Left kidney (tissue), 8 donors: ENCODE data around the gene RPS10. TPM values are rescaled to one million over a fixed set of nuclear protein-coding genes. Genes with fewer than 3 reads are reported as not detected.

ENCODE experiments used
- DNase-seq: peaks from one replicate; pipeline ENCODE4 v3.0.0-alpha.2; 2013
- long read RNA-seq, 8 donors: transcript quantifications; one replicate each; lab custom pipeline, GENCODE V29; 2026
- polyA plus RNA-seq: library from polyadenylated mRNA; unstranded; fragments of 120-200 nt; gene quantifications from one replicate; pipeline ENCODE4 v1.2.1, GENCODE V29; 2013; ENCODE audit not compliant: insufficient read length

Gene RPS10
- 1,078 TPM for polyA plus RNA-seq
- long read RNA-seq, donor 1, transcript RPS10-209 (6 exons, 588 nt), result major isoform, 800 of 1,537 reads
- long read RNA-seq, donor 1, transcript RPS10-208 (5 exons, 1,407 nt), result minor isoform, 26 of 1,537 reads
- long read RNA-seq, donor 1, transcript RPS10-205 (3 exons, 734 nt), result minor isoform, 15 of 1,537 reads
- long read RNA-seq, donor 1, transcript RPS10-206 (6 exons, 781 nt), result minor isoform, 24 of 1,537 reads
- long read RNA-seq, donor 1, partial matches to known transcripts, result 638 of 1,537 reads
- long read RNA-seq, donor 1, other reads (novel, unspliced or antisense), result 34 of 1,537 reads
- long read RNA-seq, donor 2, transcript RPS10-209 (6 exons, 588 nt), result major isoform, 735 of 1,067 reads
- long read RNA-seq, donor 2, transcript RPS10-206 (6 exons, 781 nt), result minor isoform, 10 of 1,067 reads
- long read RNA-seq, donor 2, transcript RPS10-208 (5 exons, 1,407 nt), result minor isoform, 25 of 1,067 reads
- long read RNA-seq, donor 2, transcript RPS10-205 (3 exons, 734 nt), result minor isoform, 8 of 1,067 reads
- long read RNA-seq, donor 2, partial matches to known transcripts, result 269 of 1,067 reads
- long read RNA-seq, donor 2, other reads (novel, unspliced or antisense), result 19 of 1,067 reads
- long read RNA-seq, donor 3, transcript RPS10-209 (6 exons, 588 nt), result major isoform, 552 of 763 reads
- long read RNA-seq, donor 3, transcript RPS10-205 (3 exons, 734 nt), result minor isoform, 6 of 763 reads
- long read RNA-seq, donor 3, transcript RPS10-206 (6 exons, 781 nt), result minor isoform, 12 of 763 reads
- long read RNA-seq, donor 3, transcript RPS10-208 (5 exons, 1,407 nt), result minor isoform, 23 of 763 reads
- long read RNA-seq, donor 3, partial matches to known transcripts, result 170 of 763 reads
- long read RNA-seq, donor 3, other reads (novel, unspliced or antisense), result 0 of 763 reads
- long read RNA-seq, donor 4, transcript RPS10-209 (6 exons, 588 nt), result major isoform, 178 of 323 reads
- long read RNA-seq, donor 4, partial matches to known transcripts, result 141 of 323 reads
- long read RNA-seq, donor 4, other reads (novel, unspliced or antisense), result 0 of 323 reads
- long read RNA-seq, donor 5, transcript RPS10-208 (5 exons, 1,407 nt), result minor isoform, 40 of 2,096 reads
- long read RNA-seq, donor 5, transcript RPS10-209 (6 exons, 588 nt), result major isoform, 1,423 of 2,096 reads
- long read RNA-seq, donor 5, transcript RPS10-205 (3 exons, 734 nt), result minor isoform, 13 of 2,096 reads
- long read RNA-seq, donor 5, transcript RPS10-206 (6 exons, 781 nt), result minor isoform, 30 of 2,096 reads
- long read RNA-seq, donor 5, partial matches to known transcripts, result 555 of 2,096 reads
- long read RNA-seq, donor 5, other reads (novel, unspliced or antisense), result 35 of 2,096 reads
- long read RNA-seq, donor 6, transcript RPS10-208 (5 exons, 1,407 nt), result minor isoform, 14 of 1,227 reads
- long read RNA-seq, donor 6, transcript RPS10-205 (3 exons, 734 nt), result minor isoform, 29 of 1,227 reads
- long read RNA-seq, donor 6, transcript RPS10-206 (6 exons, 781 nt), result minor isoform, 18 of 1,227 reads
- long read RNA-seq, donor 6, transcript RPS10-209 (6 exons, 588 nt), result major isoform, 771 of 1,227 reads
- long read RNA-seq, donor 6, partial matches to known transcripts, result 336 of 1,227 reads
- long read RNA-seq, donor 6, other reads (novel, unspliced or antisense), result 58 of 1,227 reads
- long read RNA-seq, donor 7, transcript RPS10-209 (6 exons, 588 nt), result major isoform, 1,445 of 2,068 reads
- long read RNA-seq, donor 7, transcript RPS10-206 (6 exons, 781 nt), result minor isoform, 12 of 2,068 reads
- long read RNA-seq, donor 7, transcript RPS10-205 (3 exons, 734 nt), result minor isoform, 22 of 2,068 reads
- long read RNA-seq, donor 7, transcript RPS10-208 (5 exons, 1,407 nt), result minor isoform, 36 of 2,068 reads
- long read RNA-seq, donor 7, partial matches to known transcripts, result 521 of 2,068 reads
- long read RNA-seq, donor 7, other reads (novel, unspliced or antisense), result 32 of 2,068 reads
- long read RNA-seq, donor 8, transcript RPS10-206 (6 exons, 781 nt), result minor isoform, 6 of 465 reads
- long read RNA-seq, donor 8, transcript RPS10-209 (6 exons, 588 nt), result major isoform, 326 of 465 reads
- long read RNA-seq, donor 8, transcript RPS10-208 (5 exons, 1,407 nt), result minor isoform, 8 of 465 reads
- long read RNA-seq, donor 8, partial matches to known transcripts, result 115 of 465 reads
- long read RNA-seq, donor 8, other reads (novel, unspliced or antisense), result 6 of 465 reads

- peak; percentile 93 for DNase-seq
Measured at GRCh38 chr6:34425498-34426410, at the start of gene RPS10. TSS of gene RPS10 (minus strand) at chr6:34426069. CDS start at chr6:34425221, 848 bp downstream.

- no peak for DNase-seq
Measured at GRCh38 chr6:34475238-34475682, 49.4 kb upstream of the RPS10 start.

GRCh38 chr6:34474754-34475153 lies 48.9 kb upstream of the RPS10 start:
- no peak for DNase-seq

- no peak for DNase-seq
Measured at GRCh38 chr6:34473967-34474366, 48.1 kb upstream of the RPS10 start.

GRCh38 chr6:34472425-34472824 lies 46.6 kb upstream of the RPS10 start:
- no peak for DNase-seq

- no peak for DNase-seq
Measured at GRCh38 chr6:34469499-34469898, 43.6 kb upstream of the RPS10 start.

GRCh38 chr6:34468378-34468892 lies 42.6 kb upstream of the RPS10 start:
- DNase-seq, result no peak

GRCh38 chr6:34466242-34467185 lies 40.6 kb upstream of the RPS10 start:
- no peak for DNase-seq

GRCh38 chr6:34465531-34466241 lies 39.8 kb upstream of the RPS10 start, which contains the start of gene PACSIN1:
TSS of gene PACSIN1 (plus strand) at chr6:34466076. CDS start at chr6:34526306, 60,230 bp downstream.
- DNase-seq, result no peak

GRCh38 chr6:34463849-34464248 lies 38.0 kb upstream of the RPS10 start:
- no peak for DNase-seq

- no peak for DNase-seq
Measured at GRCh38 chr6:34463299-34463698, 37.4 kb upstream of the RPS10 start.

GRCh38 chr6:34462551-34462971 lies 36.7 kb upstream of the RPS10 start:
- DNase-seq, result no peak

- DNase-seq, result no peak
Measured at GRCh38 chr6:34462010-34462409, 36.1 kb upstream of the RPS10 start.

GRCh38 chr6:34460796-34461507 lies 35.1 kb upstream of the RPS10 start:
- no peak for DNase-seq

- no peak for DNase-seq
Measured at GRCh38 chr6:34459899-34460593, 34.2 kb upstream of the RPS10 start.
